ENCODE data around the gene DNAJC5G. TPM values are rescaled to one million over a fixed set of nuclear protein-coding genes. Genes with fewer than 3 reads are reported as not detected.

DNAJC5G gene
- total RNA-seq, 2 experiments from 2014 or later: not detected

GRCh38 chr2:27262379-27263286 is 12.6 kb upstream of the DNAJC5G start, which contains the start of gene SLC30A3:
Gene SLC30A3, minus strand, starts transcription at chr2:27263047. Its CDS starts 141 bp downstream, at chr2:27262906.
- ATAC-seq (peak; percentile 74), DNase-seq (peak; percentile 68)
- no peaks in the 10 kb centered on the region for H3K9me3 Mint-ChIP-seq
- H3K36me3 Mint-ChIP-seq (ENCODE audit: low read depth): no peaks in the 10 kb centered on the region
- no peak within 1 kb of the TSS for H3K27ac Mint-ChIP-seq
- intact Hi-C loops (cut with micrococcal nuclease): no loop called here
- peaks cover 47% of the 10 kb centered on the region for H3K27me3 Mint-ChIP-seq
- no peak for TF ChIP-seq CTCF (IDR thresholded peaks at IDR 0.05)
- H3K4me3 Mint-ChIP-seq: peak within 1 kb of the TSS; percentile 66
- ChIA-PET POLR2A (interaction anchor here (0.6 kb wide), 1 partner anchor 29 kb away, joined by 3 read pairs; no protein-coding TSS in a partner anchor), CTCF (interaction anchor here (1.1 to 5.5 kb wide), 4 partner anchors 11 to 40 kb away, joined by 4 to 76 read pairs (median 21); partner anchors contain the start of gene TRIM54)
- H3K4me1 Mint-ChIP-seq (ENCODE audit: low read depth): peaks cover 24% of the 10 kb centered on the region

GRCh38 chr2:27263287-27264252 is 11.7 kb upstream of the DNAJC5G start:
- POLR2A ChIA-PET: interaction anchor here (0.6 to 1.6 kb wide), 4 partner anchors 15 to 52 kb away, joined by 3 to 4 read pairs (median 3); partner anchors contain the start of genes ATRAID and SLC5A6
- intact Hi-C loops (cut with micrococcal nuclease): no loop called here
- ATAC-seq (peak; percentile 3), DNase-seq (no peak)
- no peaks in the 10 kb centered on the region for H3K9me3 Mint-ChIP-seq
- H3K36me3 Mint-ChIP-seq (ENCODE audit: low read depth): no peaks in the 10 kb centered on the region
- CTCF ChIA-PET: interaction anchor here (1.4 to 5.5 kb wide), 3 partner anchors 12 to 39 kb away, joined by 4 to 76 read pairs (median 38); partner anchors contain the start of gene TRIM54
- no peak for TF ChIP-seq CTCF (IDR thresholded peaks at IDR 0.05)
- H3K4me3 Mint-ChIP-seq: peak overlapping the region; percentile 66
- H3K4me1 Mint-ChIP-seq (ENCODE audit: low read depth): peaks cover 24% of the 10 kb centered on the region
- no peak overlapping the region for H3K27ac Mint-ChIP-seq
- H3K27me3 Mint-ChIP-seq: peaks cover 44% of the 10 kb centered on the region

GRCh38 chr2:27264253-27264752 is 10.9 kb upstream of the DNAJC5G start:
- H3K4me3 Mint-ChIP-seq: peak overlapping the region; percentile 66
- peaks cover 24% of the 10 kb centered on the region for H3K4me1 Mint-ChIP-seq (ENCODE audit: low read depth)
- H3K9me3 Mint-ChIP-seq: no peaks in the 10 kb centered on the region
- ChIA-PET POLR2A (interaction anchor here (1.0 to 1.6 kb wide), 6 partner anchors 13 to 53 kb away, joined by 3 to 7 read pairs (median 4); partner anchors contain the start of genes ATRAID and SLC5A6), CTCF (interaction anchor here (0.7 to 5.5 kb wide), 10 partner anchors 9 to 177 kb away, joined by 3 to 76 read pairs (median 4); partner anchors contain the start of genes ABHD1 and TRIM54)
- intact Hi-C loops (cut with micrococcal nuclease): no loop called here
- H3K27ac Mint-ChIP-seq: no peak overlapping the region
- peaks cover 40% of the 10 kb centered on the region for H3K27me3 Mint-ChIP-seq
- no peak for TF ChIP-seq CTCF (IDR thresholded peaks at IDR 0.05)
- H3K36me3 Mint-ChIP-seq (ENCODE audit: low read depth): no peaks in the 10 kb centered on the region
- ATAC-seq (peak; percentile 26), DNase-seq (peak; percentile 28)

GRCh38 chr2:27264753-27265535 is 10.3 kb upstream of the DNAJC5G start:
- Mint-ChIP-seq H3K36me3 (ENCODE audit: low read depth) (no peaks in the 10 kb centered on the region), H3K4me3 (peak overlapping the region; percentile 65), H3K9me3 (no peaks in the 10 kb centered on the region), H3K27ac (no peak overlapping the region), H3K4me1 (ENCODE audit: low read depth) (peaks cover 24% of the 10 kb centered on the region), H3K27me3 (peaks cover 38% of the 10 kb centered on the region)
- ChIA-PET CTCF (interaction anchor here (0.7 to 5.5 kb wide), 15 partner anchors 9 to 418 kb away, joined by 3 to 76 read pairs (median 4); partner anchors contain the start of genes ABHD1 and TRIM54), POLR2A (interaction anchor here (0.8 to 1.6 kb wide), 7 partner anchors 14 to 105 kb away, joined by 3 to 7 read pairs (median 3); partner anchors contain the start of genes ATRAID, EIF2B4, SLC5A6 and SNX17)
- DNase-seq (peak; percentile 62), ATAC-seq (peak; percentile 50)
- intact Hi-C loops (cut with micrococcal nuclease): no loop called here
- TF ChIP-seq CTCF (IDR thresholded peaks at IDR 0.05): no peak
